Tibial nerve (tissue), 4 donors: ENCODE results near the gene MPP7.

Source experiments
- CTCF ChIP-seq, 5 experiments: fragments of 200-600 bp in 3 of 5; fragments of 450-650 bp in 2 of 5; sonication (generic) in 3 of 5; IDR thresholded peaks; one replicate each; pipeline ENCODE4 v1.5.1; 2016 to 2019; ENCODE audit warnings: antibody characterized with exemption in 5 of 5, mild to moderate bottlenecking in 3 of 5, moderate library complexity in 2 of 5
- EP300 ChIP-seq, 2 donors: sonication (generic); formaldehyde crosslinking; IDR thresholded peaks; one replicate each; pipeline ENCODE4 v1.6.1; 2017; ENCODE audit warnings: antibody characterized with exemption in 2 of 2, mild to moderate bottlenecking in 1 of 2

GRCh38 chr10:28302638-28303488 is at the start of gene MPP7:
- TF ChIP-seq EP300 (IDR thresholded peaks at IDR 0.05) (peak; percentile 40 to 74), CTCF (IDR thresholded peaks at IDR 0.05) (peak; percentile 11 to 58 (median 32))
